Fibroblast of lung (primary cell): ENCODE data around the gene INPP4A. TPM values are rescaled to one million over a fixed set of nuclear protein-coding genes. Genes with fewer than 3 reads are reported as not detected.

Experiments used
- DNase-seq, 2 donors: peaks; one replicate each; pipeline versions ENCODE4 v3.0.0 to v3.0.0-alpha.2; 2010; ENCODE audit warnings: low read depth in 2 of 2
- H2AFZ ChIP-seq: 2 replicates; pipeline ENCODE4 v1.5.1; 2012; ENCODE audit warnings: low read length, control low read depth, inconsistent platforms
- H3K27ac ChIP-seq: 2 replicates; pipeline ENCODE4 v1.5.1; 2011; ENCODE audit warnings: low read length, control low read depth; ENCODE audit not compliant: insufficient read depth
- H3K27me3 ChIP-seq: 2 replicates; pipeline ENCODE4 v1.5.1; 2011; ENCODE audit warnings: mild to moderate bottlenecking, low read length; ENCODE audit not compliant: control insufficient read depth, insufficient read depth
- H3K36me3 ChIP-seq: 2 replicates; pipeline ENCODE4 v1.5.1; 2011; ENCODE audit warnings: low read length; ENCODE audit not compliant: control insufficient read depth, insufficient read depth
- H3K4me1 ChIP-seq: 2 replicates; pipeline ENCODE4 v1.5.1; 2011; ENCODE audit warnings: low read length; ENCODE audit not compliant: control insufficient read depth, insufficient read depth; ENCODE audit errors: extremely low read depth
- H3K4me2 ChIP-seq: 2 replicates; pipeline ENCODE4 v1.5.1; 2011; ENCODE audit warnings: low read length, control low read depth; ENCODE audit not compliant: insufficient read depth; ENCODE audit errors: extremely low read depth
- H3K4me3 ChIP-seq, 4 experiments: fragments of 200-600 bp in 1 of 4; sonication (generic) in 1 of 4; replicated peaks in 1 of 4; 2 replicates each; pipeline ENCODE4 v1.5.1; 2011 to 2016; ENCODE audit warnings: low read length in 4 of 4, low read depth in 3 of 4, mild to moderate bottlenecking in 3 of 4, control low read depth in 2 of 4, inconsistent platforms in 1 of 4, mixed read lengths in 1 of 4; ENCODE audit not compliant: insufficient read depth in 1 of 4; ENCODE audit errors: control extremely low read depth in 1 of 4
- H3K79me2 ChIP-seq: 2 replicates; pipeline ENCODE4 v1.5.1; 2012; ENCODE audit warnings: mild to moderate bottlenecking, low read length, inconsistent platforms; ENCODE audit not compliant: control insufficient read depth, insufficient read depth
- H3K9ac ChIP-seq: 2 replicates; pipeline ENCODE4 v1.5.1; 2011; ENCODE audit warnings: mild to moderate bottlenecking, low read length, control low read depth; ENCODE audit not compliant: insufficient read depth
- H3K9me3 ChIP-seq: 2 replicates; pipeline ENCODE4 v1.5.1; 2012; ENCODE audit warnings: low read depth, low read length; ENCODE audit not compliant: control insufficient read depth, insufficient read depth
- H4K20me1 ChIP-seq: 2 replicates; pipeline ENCODE4 v1.5.1; 2011; ENCODE audit warnings: low read length; ENCODE audit not compliant: control insufficient read depth, insufficient read depth; ENCODE audit errors: extremely low read depth
- CTCF ChIP-seq, 2 donors: IDR thresholded peaks in 1 of 2; conservative IDR thresholded peaks in 1 of 2; 1 replicate in 1 of 2; 2 replicates in 1 of 2; pipeline ENCODE4 v1.5.1; 2011 to 2012; ENCODE audit warnings: low read length in 2 of 2, control low read depth in 1 of 2, inconsistent platforms in 1 of 2, low read depth in 1 of 2, mild to moderate bottlenecking in 1 of 2
- EZH2 ChIP-seq: IDR thresholded peaks from 2 replicates; pipeline ENCODE4 v1.5.1; 2012; ENCODE audit warnings: low read length, control low read depth, mild to moderate bottlenecking; ENCODE audit errors: missing control alignments
- polyA plus RNA-seq, 2 donors: library from polyadenylated mRNA; depleted of rRNA in 1 of 2; stranded (reverse) in 1 of 2; unstranded in 1 of 2; fragments of >200 nt; gene quantifications; 2 replicates each; pipeline ENCODE4 v1.2.1, GENCODE V29; 2011 to 2012; ENCODE audit warnings: missing spikeins in 1 of 2
- total RNA-seq: library from RNA; depleted of rRNA; stranded (reverse); fragments of >200 nt; gene quantifications from 2 replicates; pipeline ENCODE4 v1.2.1, GENCODE V29; 2014

INPP4A gene
- total and polyA plus RNA-seq, 2 donors (not counting 1 experiment from before 2014, with no cell fraction given) = 10.2 to 26.1 TPM

- TF ChIP-seq EZH2 = no peak
- TF ChIP-seq CTCF (conservative IDR thresholded peaks at IDR 0.05 in 1 of 2, IDR thresholded peaks at IDR 0.05 in 1 of 2; ENCODE audit: low read depth in 1 of 2, low read length in 2 of 2) = no peak
- Histone ChIP-seq H3K27ac (no peak overlapping the region), H3K4me2 (no peak overlapping the region), H3K9me3 (no peaks in the 10 kb centered on the region), H3K27me3 (no peaks in the 10 kb centered on the region), H4K20me1 (no peaks in the 10 kb centered on the region), H3K9ac (no peak overlapping the region), H3K79me2 (no peaks in the 10 kb centered on the region), H2AFZ (no peak overlapping the region), H3K4me3 (no peak overlapping the region), H3K36me3 (no peaks in the 10 kb centered on the region), H3K4me1 (peaks cover 6% of the 10 kb centered on the region)
- DNase-seq = no peak
Measured at GRCh38 chr2:98478088-98478551, 33.5 kb downstream of the INPP4A start.

- H3K79me2 ChIP-seq = no peaks in the 10 kb centered on the region
- H3K4me2 ChIP-seq = no peak overlapping the region
- H3K27me3 ChIP-seq = no peaks in the 10 kb centered on the region
- no peaks in the 10 kb centered on the region for H4K20me1 ChIP-seq
- H3K4me1 ChIP-seq = peaks cover 6% of the 10 kb centered on the region
- TF ChIP-seq EZH2 (no peak), CTCF (conservative IDR thresholded peaks at IDR 0.05 in 1 of 2, IDR thresholded peaks at IDR 0.05 in 1 of 2; ENCODE audit: low read depth in 1 of 2, low read length in 2 of 2) (no peak)
- no peaks in the 10 kb centered on the region for H3K36me3 ChIP-seq
- DNase-seq = no peak
- no peak overlapping the region for H3K4me3 ChIP-seq
- H2AFZ ChIP-seq = no peak overlapping the region
- no peaks in the 10 kb centered on the region for H3K9me3 ChIP-seq
- H3K9ac ChIP-seq = no peak overlapping the region
- H3K27ac ChIP-seq = no peak overlapping the region
Measured at GRCh38 chr2:98478907-98479306, 34.2 kb downstream of the INPP4A start.

GRCh38 chr2:98479371-98479770, 34.7 kb downstream of the INPP4A start:
- Histone ChIP-seq H3K4me2 (no peak overlapping the region), H3K9me3 (no peaks in the 10 kb centered on the region), H3K79me2 (no peaks in the 10 kb centered on the region), H3K36me3 (no peaks in the 10 kb centered on the region), H3K4me1 (peaks cover 6% of the 10 kb centered on the region), H3K9ac (no peak overlapping the region), H3K27me3 (no peaks in the 10 kb centered on the region), H2AFZ (no peak overlapping the region), H3K4me3 (no peak overlapping the region), H3K27ac (no peak overlapping the region), H4K20me1 (no peaks in the 10 kb centered on the region)
- no peak for DNase-seq
- no peak for TF ChIP-seq CTCF (conservative IDR thresholded peaks at IDR 0.05 in 1 of 2, IDR thresholded peaks at IDR 0.05 in 1 of 2; ENCODE audit: low read depth in 1 of 2, low read length in 2 of 2)
- TF ChIP-seq EZH2 = no peak
